B cell (primary cell): ENCODE data around the gene SNRNP70. TPM values are rescaled to one million over a fixed set of nuclear protein-coding genes. Genes with fewer than 3 reads are reported as not detected.

ENCODE experiments used
- ATAC-seq: fragments of 200-7000 bp; cut with Tn5 transposase; one replicate; pipeline ENCODE4 v1.10.0; 2021; ENCODE audit warnings: low read depth, mild to moderate bottlenecking, moderate number of reproducible peaks, moderate library complexity
- CTCF ChIA-PET: fragments of 350-600 bp; sonication (Branson Sonifier 250); formaldehyde crosslinking; loops from one replicate; lab custom pipeline; 2021; ENCODE audit warnings: antibody characterized with exemption, inconsistent platforms; lab: Charles Lee
- POLR2A ChIA-PET: fragments of 350-600 bp; sonication (Branson Sonifier 250); formaldehyde crosslinking; loops from one replicate; lab custom pipeline; 2021; ENCODE audit warnings: antibody characterized with exemption; lab: Charles Lee
- DNase-seq: peaks from one replicate; pipeline ENCODE4 v3.0.0; 2013
- H2AFZ ChIP-seq: 2 replicates; pipeline ENCODE4 v1.6.1; 2012; ENCODE audit warnings: mild to moderate bottlenecking, low read depth, low read length; ENCODE audit not compliant: insufficient read depth, poor library complexity, severe bottlenecking
- H3K27ac ChIP-seq, 2 donors: 1 replicate in 1 of 2; 2 replicates in 1 of 2; pipeline ENCODE4 v1.5.1; 2012 to 2013; ENCODE audit warnings: low read length in 2 of 2, mild to moderate bottlenecking in 2 of 2, moderate library complexity in 1 of 2
- H3K27me3 ChIP-seq, 4 experiments: fragments of 200-600 bp in 1 of 4; sonication (generic) in 1 of 4; replicated peaks in 1 of 4; 1 replicate in 2 of 4; 2 replicates in 2 of 4; pipeline versions ENCODE4 v1.6.1 to v1.7.0; 2013 to 2016; ENCODE audit warnings: low read length in 3 of 4, mild to moderate bottlenecking in 2 of 4, mixed read lengths in 1 of 4, moderate library complexity in 1 of 4; ENCODE audit not compliant: insufficient read depth in 4 of 4, control insufficient read depth in 3 of 4; ENCODE audit errors: control extremely low read depth in 1 of 4
- H3K36me3 ChIP-seq, 2 experiments: replicated peaks in 1 of 2; 1 replicate in 1 of 2; 2 replicates in 1 of 2; pipeline versions ENCODE4 v1.6.1 to v1.7.1; 2013; ENCODE audit warnings: low read length in 1 of 2; ENCODE audit not compliant: insufficient read depth in 2 of 2, control insufficient read depth in 1 of 2; ENCODE audit errors: control extremely low read depth in 1 of 2, extremely low read depth in 1 of 2
- H3K4me1 ChIP-seq, 2 donors: fragments of 200-600 bp in 1 of 2; sonication (generic) in 1 of 2; 1 replicate in 1 of 2; 2 replicates in 1 of 2; pipeline versions ENCODE4 v1.5.1 to v1.6.1; 2013 to 2017; ENCODE audit warnings: low read length in 2 of 2; ENCODE audit not compliant: control insufficient read depth in 2 of 2, insufficient read depth in 2 of 2
- H3K4me2 ChIP-seq: replicated peaks from 2 replicates; pipeline ENCODE3; 2012; ENCODE audit warnings: mild to moderate bottlenecking, low read depth, low read length; ENCODE audit not compliant: poor library complexity, severe bottlenecking
- H3K4me3 ChIP-seq, 5 experiments: fragments of 200-600 bp in 1 of 5; sonication (generic) in 1 of 5; 1 replicate in 3 of 5; 2 replicates in 2 of 5; pipeline versions ENCODE4 v1.5.1 to v1.7.0; 2011 to 2016; ENCODE audit warnings: low read length in 4 of 5, mild to moderate bottlenecking in 4 of 5, low read depth in 2 of 5, control low read depth in 1 of 5, moderate library complexity in 1 of 5; ENCODE audit not compliant: insufficient read depth in 1 of 5; ENCODE audit errors: control extremely low read depth in 1 of 5, extremely low read depth in 1 of 5
- H3K79me2 ChIP-seq: fragments of 200-600 bp; sonication (generic); one replicate; pipeline ENCODE4 v1.6.0; 2016; ENCODE audit warnings: low read length; ENCODE audit not compliant: control insufficient read depth, insufficient read depth
- H3K9ac ChIP-seq: fragments of 200-600 bp; sonication (generic); 2 replicates; pipeline ENCODE4 v1.6.1; 2017; ENCODE audit warnings: mild to moderate bottlenecking, low read length, moderate library complexity
- H3K9me3 ChIP-seq, 3 donors: one replicate each; pipeline versions ENCODE4 v1.6.1 to v1.7.1; 2013; ENCODE audit warnings: low read length in 2 of 3; ENCODE audit not compliant: control insufficient read depth in 2 of 3, insufficient read depth in 1 of 3; ENCODE audit errors: control extremely low read depth in 1 of 3
- H4K20me1 ChIP-seq: 2 replicates; pipeline ENCODE4 v1.6.0; 2012; ENCODE audit warnings: mild to moderate bottlenecking, low read length; ENCODE audit not compliant: insufficient read depth, control insufficient read depth, poor library complexity, severe bottlenecking
- H3K27ac Mint-ChIP-seq: one replicate; pipeline ENCODE4 v1.8.0; 2021; ENCODE audit warnings: mixed read lengths
- H3K27me3 Mint-ChIP-seq: one replicate; pipeline ENCODE4 v1.8.0; 2021; ENCODE audit warnings: mixed read lengths
- H3K4me1 Mint-ChIP-seq: one replicate; pipeline ENCODE4 v1.8.0; 2021; ENCODE audit warnings: mixed read lengths
- H3K4me3 Mint-ChIP-seq: one replicate; pipeline ENCODE4 v1.8.0; 2021; ENCODE audit warnings: mixed read lengths
- H3K9me3 Mint-ChIP-seq: one replicate; pipeline ENCODE4 v1.8.0; 2022; ENCODE audit warnings: mixed read lengths; ENCODE audit not compliant: insufficient read depth
- CTCF ChIP-seq: fragments of 200-600 bp; IDR thresholded peaks from one replicate; pipeline ENCODE4 v1.8.0; 2022; ENCODE audit warnings: antibody characterized with exemption, mild to moderate bottlenecking
- EZH2 ChIP-seq: IDR thresholded peaks from 2 replicates; pipeline ENCODE4 v1.6.1; 2012; ENCODE audit warnings: borderline replicate concordance, low read depth, mild to moderate bottlenecking, moderate library complexity, low read length; ENCODE audit not compliant: insufficient read depth, poor library complexity, severe bottlenecking
- WGBS: methylation state at CpG from one replicate; pipeline ENCODE4 v1.1.5; 2013; ENCODE audit warnings: missing lambda C conversion rate; ENCODE audit not compliant: insufficient coverage; 5-methylcytosine and 5-hydroxymethylcytosine counted together
- intact Hi-C: fragments of 100-400 bp; cut with micrococcal nuclease; formaldehyde crosslinking; loops from one replicate; pipeline ENCODE4 v1.10.0; 2022
- polyA plus RNA-seq: library from polyadenylated mRNA; depleted of rRNA; stranded (reverse); fragments of >200 nt; gene quantifications from 2 replicates; pipeline ENCODE4 v1.2.3, GENCODE V29; 2012
- total RNA-seq, 2 donors: library from RNA; stranded (reverse); fragments of 120-200 nt in 1 of 2; gene quantifications; 1 replicate in 1 of 2; 2 replicates in 1 of 2; pipeline versions ENCODE4 v1.2.3 to v1.2.4, GENCODE V29; 2013 to 2022

The SNRNP70 gene
- total and polyA plus RNA-seq, 2 donors (not counting 1 experiment from before 2014, with no cell fraction given) = 598 to 954 TPM

- peaks cover 0 to 72% (median 30%) of the 10 kb centered on the region in 4 experiments for H3K27me3 ChIP-seq
- H3K27me3 Mint-ChIP-seq = peaks cover 55% of the 10 kb centered on the region
- H3K4me2 ChIP-seq = no peak overlapping the region
- no peaks in the 10 kb centered on the region for H3K9me3 Mint-ChIP-seq
- TF ChIP-seq CTCF (no peak), EZH2 (no peak)
- ChIA-PET CTCF (no interaction called here), POLR2A (interaction anchor here (0.6 kb wide), 1 partner anchor 141 kb away, joined by 3 read pairs; no protein-coding TSS in a partner anchor)
- 80% methylated on average over 4 of the region's 10 CpGs for WGBS
- no peaks in the 10 kb centered on the region for H4K20me1 ChIP-seq
- no peak overlapping the region for H3K27ac ChIP-seq
- H2AFZ ChIP-seq = no peak overlapping the region
- H3K4me1 ChIP-seq = peaks cover 46 to 48% of the 10 kb centered on the region in 2 donors
- no peaks in the 10 kb centered on the region for H3K79me2 ChIP-seq
- no peak overlapping the region for H3K4me3 ChIP-seq
- H3K27ac Mint-ChIP-seq = peak overlapping the region; percentile 7
- intact Hi-C loops = no loop called here
- H3K9ac ChIP-seq = no peak overlapping the region
- DNase-seq (no peak), ATAC-seq (no peak)
- H3K36me3 ChIP-seq = no peaks in the 10 kb centered on the region
- peaks cover 0 to 54% (median 7%) of the 10 kb centered on the region in 3 donors for H3K9me3 ChIP-seq
- peaks cover 42% of the 10 kb centered on the region for H3K4me1 Mint-ChIP-seq
- peak overlapping the region; percentile 18 for H3K4me3 Mint-ChIP-seq
These were observed 68.0 kb downstream of the SNRNP70 start for GRCh38 chr19:49153167-49153809.

- no peaks in the 10 kb centered on the region for H4K20me1 ChIP-seq
- peaks cover 0 to 69% (median 25%) of the 10 kb centered on the region in 4 experiments for H3K27me3 ChIP-seq
- no peak overlapping the region for H3K4me2 ChIP-seq
- no peaks in the 10 kb centered on the region for H3K36me3 ChIP-seq
- no peak for ATAC-seq
- ChIA-PET CTCF (interaction anchor here (1.7 kb wide), 1 partner anchor 57 kb away, joined by 6 read pairs; no protein-coding TSS in a partner anchor), POLR2A (no interaction called here)
- no peaks in the 10 kb centered on the region for H3K79me2 ChIP-seq
- DNase-seq = no peak
- peaks cover 2% of the 10 kb centered on the region for H3K9me3 Mint-ChIP-seq
- H3K27me3 Mint-ChIP-seq = peaks cover 50% of the 10 kb centered on the region
- intact Hi-C loops = no loop called here
- no peak overlapping the region for H3K4me3 ChIP-seq
- H3K4me1 Mint-ChIP-seq = peaks cover 35% of the 10 kb centered on the region
- no peak overlapping the region for H3K9ac ChIP-seq
- H3K27ac Mint-ChIP-seq = no peak overlapping the region
- 93% methylated on average over 3 of the region's 6 CpGs for WGBS
- H3K4me1 ChIP-seq = peaks cover 37 to 43% of the 10 kb centered on the region in 2 donors
- TF ChIP-seq EZH2 = no peak
- TF ChIP-seq CTCF = no peak
- peaks cover 0 to 48% (median 7%) of the 10 kb centered on the region in 3 donors for H3K9me3 ChIP-seq
- H2AFZ ChIP-seq = no peak overlapping the region
- H3K4me3 Mint-ChIP-seq = peak overlapping the region; percentile 7
- H3K27ac ChIP-seq = no peak overlapping the region
These were observed 69.0 kb downstream of the SNRNP70 start for GRCh38 chr19:49154279-49154678.
